ENCODE data around the gene CSTB. TPM values are rescaled to one million over a fixed set of nuclear protein-coding genes. Genes with fewer than 3 reads are reported as not detected.
A peak's percentile ranks its signal among the peaks of the same experiment; 100 is the strongest.

CSTB gene
- total RNA-seq, 1 experiment from 2014 or later = 40.7 TPM

DNA sequence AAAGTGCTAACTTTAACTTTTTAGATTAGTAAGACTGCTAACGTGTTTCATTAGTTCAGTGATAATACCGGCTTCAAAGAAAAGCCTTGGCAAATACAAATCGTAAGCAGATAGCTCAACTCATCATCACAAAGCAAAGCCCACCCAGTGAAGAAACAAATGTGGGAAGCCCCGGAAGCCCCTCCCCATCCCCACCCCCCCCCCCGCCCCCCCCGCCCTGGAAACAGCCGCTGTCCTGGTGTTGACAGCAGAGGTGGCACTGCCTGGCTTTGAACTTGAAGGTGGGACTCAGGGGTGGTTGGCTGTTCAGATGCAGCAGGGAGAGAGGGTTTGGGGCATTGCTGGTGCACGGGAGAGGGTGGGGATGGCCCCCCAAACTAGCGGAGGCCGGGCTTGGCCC, 43.0 kb downstream of the CSTB start:
- no peak for DNase-seq
- Histone ChIP-seq H2AFZ (ENCODE audit: low read length) (no peak overlapping the region), H4K91ac (ENCODE audit: insufficient read length, low read depth, low read length) (no peak overlapping the region), H3K4me1 (ENCODE audit: insufficient read depth, low read length) (no peaks in the 10 kb centered on the region), H3K79me2 (ENCODE audit: insufficient read depth, low read length) (peaks cover 3% of the 10 kb centered on the region; the same call in 1 of the 2 replicates), H3K23ac (ENCODE audit: insufficient read length, low read depth, low read length) (no peak overlapping the region), H3T11ph (ENCODE audit: low read length) (no peak overlapping the region), H3K9me3 (ENCODE audit: control insufficient read depth, low read depth, low read length) (no peaks in the 10 kb centered on the region), H3K56ac (ENCODE audit: insufficient read length, low read depth, low read length) (no peak overlapping the region), H4K20me1 (ENCODE audit: control insufficient read depth, insufficient read depth, insufficient read length) (no peaks in the 10 kb centered on the region), H2AK5ac (ENCODE audit: insufficient read length, low read length) (no peak overlapping the region), H3K18ac (ENCODE audit: insufficient read length, low read depth, low read length) (no peak overlapping the region), H4K5ac (ENCODE audit: insufficient read length, low read depth, low read length) (no peak overlapping the region), H4K8ac (replicated peaks; ENCODE audit: insufficient read length, low read depth, low read length) (no peak overlapping the region), H2BK20ac (ENCODE audit: low read depth, low read length, poor library complexity, severe bottlenecking) (no peak overlapping the region), H3K23me2 (ENCODE audit: insufficient read length, low read depth, low read length, poor library complexity, severe bottlenecking) (peaks cover 9% of the 10 kb centered on the region), H2BK12ac (ENCODE audit: insufficient read length, low read depth, low read length) (no peak overlapping the region), H3K27ac (ENCODE audit: insufficient read length, low read depth, low read length) (no peak overlapping the region), H3K79me1 (ENCODE audit: insufficient read depth, low read depth, low read length, poor library complexity, severe bottlenecking) (peaks cover 5% of the 10 kb centered on the region), H3K9ac (ENCODE audit: extremely low read depth, insufficient read length, low read length) (no peak overlapping the region), H3K4me2 (ENCODE audit: insufficient read depth, insufficient read length, low read length) (no peak overlapping the region), H2BK5ac (ENCODE audit: insufficient read length, low read length) (no peak overlapping the region), H2BK15ac (ENCODE audit: low read depth, low read length) (no peak overlapping the region), H3K14ac (ENCODE audit: insufficient read depth, low read length) (no peak overlapping the region), H2BK120ac (ENCODE audit: low read depth, low read length, poor library complexity, severe bottlenecking) (no peak overlapping the region), H3K27me3 (ENCODE audit: insufficient read depth, low read length) (no peaks in the 10 kb centered on the region), H3K4ac (ENCODE audit: low read depth, low read length) (no peak overlapping the region)
- no peaks in the 10 kb centered on the region for H3K9me3 Mint-ChIP-seq
- no peaks in the 10 kb centered on the region for H3K27me3 Mint-ChIP-seq (ENCODE audit: low read depth)
- H3K27ac Mint-ChIP-seq = peak overlapping the region in 1 of 3 experiments; percentile 62; a peak in 1 of 7 replicates
- peaks cover 17 to 18% of the 10 kb centered on the region in 2 experiments for H3K4me1 Mint-ChIP-seq
- TF ChIP-seq, protein P1, sequence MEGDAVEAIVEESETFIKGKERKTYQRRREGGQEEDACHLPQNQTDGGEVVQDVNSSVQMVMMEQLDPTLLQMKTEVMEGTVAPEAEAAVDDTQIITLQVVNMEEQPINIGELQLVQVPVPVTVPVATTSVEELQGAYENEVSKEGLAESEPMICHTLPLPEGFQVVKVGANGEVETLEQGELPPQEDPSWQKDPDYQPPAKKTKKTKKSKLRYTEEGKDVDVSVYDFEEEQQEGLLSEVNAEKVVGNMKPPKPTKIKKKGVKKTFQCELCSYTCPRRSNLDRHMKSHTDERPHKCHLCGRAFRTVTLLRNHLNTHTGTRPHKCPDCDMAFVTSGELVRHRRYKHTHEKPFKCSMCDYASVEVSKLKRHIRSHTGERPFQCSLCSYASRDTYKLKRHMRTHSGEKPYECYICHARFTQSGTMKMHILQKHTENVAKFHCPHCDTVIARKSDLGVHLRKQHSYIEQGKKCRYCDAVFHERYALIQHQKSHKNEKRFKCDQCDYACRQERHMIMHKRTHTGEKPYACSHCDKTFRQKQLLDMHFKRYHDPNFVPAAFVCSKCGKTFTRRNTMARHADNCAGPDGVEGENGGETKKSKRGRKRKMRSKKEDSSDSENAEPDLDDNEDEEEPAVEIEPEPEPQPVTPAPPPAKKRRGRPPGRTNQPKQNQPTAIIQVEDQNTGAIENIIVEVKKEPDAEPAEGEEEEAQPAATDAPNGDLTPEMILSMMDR (conservative IDR thresholded peaks at IDR 0.05) = no peak
- peaks cover 0 to 15% (median 0%) of the 10 kb centered on the region in 3 experiments; a peak in 3 of 7 replicates for H3K36me3 Mint-ChIP-seq (ENCODE audit: insufficient read depth in 1 of 3, low read depth in 3 of 3)
- no peak overlapping the region for H3K4me3 Mint-ChIP-seq
- WGBS (ENCODE audit: extremely low coverage, insufficient read length, low lambda C conversion rate) = no CpG with 5 or more reads among the region's 10 CpGs
